ENCODE results near the gene MAP2K5. TPM values are rescaled to one million over a fixed set of nuclear protein-coding genes. Genes with fewer than 3 reads are reported as not detected.

The MAP2K5 gene
- total and polyA plus RNA-seq, 4 donors = 3.8 to 6.4 (median 5.6) TPM

- no peak overlapping the region for H3K9ac ChIP-seq (ENCODE audit: low read depth in 1 of 2, low read length in 2 of 2)
- H3K4me3 ChIP-seq (ENCODE audit: low read depth in 1 of 3, low read length in 3 of 3) = peak overlapping the region in 1 of 3 donors; percentile 26
- WGBS = 5% methylated on average over 40 of the region's 40 CpGs
- peaks cover 17 to 62% (median 33%) of the 10 kb centered on the region in 4 donors for H3K4me1 ChIP-seq (ENCODE audit: control insufficient read depth in 4 of 4, insufficient read depth in 4 of 4, low read length in 3 of 4)
- H3K27ac ChIP-seq (ENCODE audit: low read depth in 1 of 2, low read length in 2 of 2) = no peak overlapping the region
- no peaks in the 10 kb centered on the region for H3K36me3 ChIP-seq (ENCODE audit: control insufficient read depth in 4 of 4, insufficient read depth in 3 of 4, low read depth in 1 of 4, low read length in 3 of 4)
- peaks cover 0 to 3% (median 0%) of the 10 kb centered on the region in 4 donors for H3K9me3 ChIP-seq (ENCODE audit: control insufficient read depth in 4 of 4, low read length in 3 of 4)
- no peak for TF ChIP-seq RXRA (IDR thresholded peaks at IDR 0.05)
- no peak for TF ChIP-seq HNF4A (conservative IDR thresholded peaks at IDR 0.05)
- DNase-seq (ENCODE audit: low spot score) = no peak
- H3K27me3 ChIP-seq (ENCODE audit: control insufficient read depth in 4 of 4, insufficient read depth in 4 of 4, low read length in 3 of 4) = peaks cover 9 to 31% (median 20%) of the 10 kb centered on the region in 4 donors
Observed at GRCh38 chr15:67828278-67828968, 285.9 kb downstream of the MAP2K5 start.

DNA sequence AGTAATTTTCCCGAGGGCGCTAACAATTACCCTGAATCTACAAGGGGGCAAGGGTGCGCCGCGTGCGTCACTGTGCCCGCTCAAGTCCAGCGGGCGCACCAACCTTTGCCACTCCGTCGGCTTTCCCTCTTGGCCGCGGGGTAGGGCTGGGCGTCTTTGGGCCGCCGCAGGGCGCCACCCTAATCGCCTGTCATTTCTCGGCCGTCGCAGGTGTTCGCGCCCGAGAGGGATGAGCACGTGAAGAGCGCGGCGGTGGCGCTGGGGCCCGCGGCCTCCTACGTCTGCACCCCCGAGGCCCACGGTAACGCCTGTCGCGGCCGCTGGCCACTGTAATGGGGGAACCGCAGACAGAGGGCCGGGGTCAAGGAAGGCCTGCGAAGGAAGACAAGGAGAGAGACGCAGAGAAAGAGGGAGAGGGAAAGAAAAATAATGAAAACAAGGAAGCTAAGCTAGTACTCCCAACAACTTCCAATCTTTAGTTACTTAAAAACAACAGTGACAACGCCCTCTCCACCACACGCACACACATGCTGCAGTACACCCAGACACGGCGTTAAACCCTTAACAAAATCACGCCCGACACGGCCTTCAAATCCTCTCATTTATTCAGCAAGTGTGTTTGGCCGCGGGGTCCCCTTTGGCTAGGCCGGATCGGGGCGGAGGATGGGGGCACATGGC, 286.6 kb downstream of the MAP2K5 start:
- Histone ChIP-seq H3K36me3 (ENCODE audit: control insufficient read depth in 4 of 4, insufficient read depth in 3 of 4, low read depth in 1 of 4, low read length in 3 of 4) (no peaks in the 10 kb centered on the region), H3K4me3 (ENCODE audit: low read depth in 1 of 3, low read length in 3 of 3) (peak overlapping the region in 1 of 3 donors; percentile 26), H3K27ac (ENCODE audit: low read depth in 1 of 2, low read length in 2 of 2) (no peak overlapping the region), H3K9ac (ENCODE audit: low read depth in 1 of 2, low read length in 2 of 2) (no peak overlapping the region), H3K4me1 (ENCODE audit: control insufficient read depth in 4 of 4, insufficient read depth in 4 of 4, low read length in 3 of 4) (peaks cover 22 to 63% (median 40%) of the 10 kb centered on the region in 4 donors), H3K27me3 (ENCODE audit: control insufficient read depth in 4 of 4, insufficient read depth in 4 of 4, low read length in 3 of 4) (peaks cover 6 to 28% (median 20%) of the 10 kb centered on the region in 4 donors), H3K9me3 (ENCODE audit: control insufficient read depth in 4 of 4, low read length in 3 of 4) (peaks cover 0 to 3% (median 0%) of the 10 kb centered on the region in 4 donors)
- 7% methylated on average over 54 of the region's 54 CpGs for WGBS
- no peak for DNase-seq (ENCODE audit: low spot score)
- TF ChIP-seq SP1 (IDR thresholded peaks at IDR 0.05) = no peak
- TF ChIP-seq GABPA (IDR thresholded peaks at IDR 0.05 in 1 of 2, conservative IDR thresholded peaks at IDR 0.05 in 1 of 2) = no peak
- TF ChIP-seq YY1 (IDR thresholded peaks at IDR 0.05) = no peak
- no peak for TF ChIP-seq RAD21 (IDR thresholded peaks at IDR 0.05)
- TF ChIP-seq, protein P1, sequence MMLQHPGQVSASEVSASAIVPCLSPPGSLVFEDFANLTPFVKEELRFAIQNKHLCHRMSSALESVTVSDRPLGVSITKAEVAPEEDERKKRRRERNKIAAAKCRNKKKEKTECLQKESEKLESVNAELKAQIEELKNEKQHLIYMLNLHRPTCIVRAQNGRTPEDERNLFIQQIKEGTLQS (IDR thresholded peaks at IDR 0.05) = no peak
- no peak for TF ChIP-seq RXRA (IDR thresholded peaks at IDR 0.05)
- no peak for TF ChIP-seq CTCF (IDR thresholded peaks at IDR 0.05; ENCODE audit: low read depth, low read length, missing input control)

GRCh38 chr15:67829647-67830504, 287.4 kb downstream of the MAP2K5 start:
- no peak for DNase-seq (ENCODE audit: low spot score)
- no peak overlapping the region for H3K4me3 ChIP-seq (ENCODE audit: low read depth in 1 of 3, low read length in 3 of 3)
- no peak overlapping the region for H3K27ac ChIP-seq (ENCODE audit: low read depth in 1 of 2, low read length in 2 of 2)
- peaks cover 0 to 3% (median 0%) of the 10 kb centered on the region in 4 donors for H3K9me3 ChIP-seq (ENCODE audit: control insufficient read depth in 4 of 4, low read length in 3 of 4)
- 11% methylated on average over 68 of the region's 68 CpGs for WGBS
- no peaks in the 10 kb centered on the region for H3K36me3 ChIP-seq (ENCODE audit: control insufficient read depth in 4 of 4, insufficient read depth in 3 of 4, low read depth in 1 of 4, low read length in 3 of 4)
- peaks cover 25 to 66% (median 44%) of the 10 kb centered on the region in 4 donors for H3K4me1 ChIP-seq (ENCODE audit: control insufficient read depth in 4 of 4, insufficient read depth in 4 of 4, low read length in 3 of 4)
- no peak overlapping the region for H3K9ac ChIP-seq (ENCODE audit: low read depth in 1 of 2, low read length in 2 of 2)
- peaks cover 3 to 20% (median 14%) of the 10 kb centered on the region in 4 donors for H3K27me3 ChIP-seq (ENCODE audit: control insufficient read depth in 4 of 4, insufficient read depth in 4 of 4, low read length in 3 of 4)
- no peak for TF ChIP-seq HNF4A (conservative IDR thresholded peaks at IDR 0.05)
- no peak for TF ChIP-seq RAD21 (IDR thresholded peaks at IDR 0.05)
- no peak for TF ChIP-seq RXRA (IDR thresholded peaks at IDR 0.05)
- TF ChIP-seq EGR1 (IDR thresholded peaks at IDR 0.05; ENCODE audit: low read depth in 2 of 2) = no peak
- TF ChIP-seq FOXA1 (IDR thresholded peaks at IDR 0.05) = no peak
- TF ChIP-seq YY1 (IDR thresholded peaks at IDR 0.05) = no peak
- no peak for TF ChIP-seq TAF1 (conservative IDR thresholded peaks at IDR 0.05)
- no peak for TF ChIP-seq GABPA (IDR thresholded peaks at IDR 0.05 in 1 of 2, conservative IDR thresholded peaks at IDR 0.05 in 1 of 2)
- no peak for TF ChIP-seq CTCF (IDR thresholded peaks at IDR 0.05; ENCODE audit: low read depth, low read length, missing input control)
- no peak for TF ChIP-seq NR2F2 (IDR thresholded peaks at IDR 0.05)
- TF ChIP-seq, protein P1 (IDR thresholded peaks at IDR 0.05) = no peak
- TF ChIP-seq FOXA2 (IDR thresholded peaks at IDR 0.05) = no peak
- TF ChIP-seq, protein P2, sequence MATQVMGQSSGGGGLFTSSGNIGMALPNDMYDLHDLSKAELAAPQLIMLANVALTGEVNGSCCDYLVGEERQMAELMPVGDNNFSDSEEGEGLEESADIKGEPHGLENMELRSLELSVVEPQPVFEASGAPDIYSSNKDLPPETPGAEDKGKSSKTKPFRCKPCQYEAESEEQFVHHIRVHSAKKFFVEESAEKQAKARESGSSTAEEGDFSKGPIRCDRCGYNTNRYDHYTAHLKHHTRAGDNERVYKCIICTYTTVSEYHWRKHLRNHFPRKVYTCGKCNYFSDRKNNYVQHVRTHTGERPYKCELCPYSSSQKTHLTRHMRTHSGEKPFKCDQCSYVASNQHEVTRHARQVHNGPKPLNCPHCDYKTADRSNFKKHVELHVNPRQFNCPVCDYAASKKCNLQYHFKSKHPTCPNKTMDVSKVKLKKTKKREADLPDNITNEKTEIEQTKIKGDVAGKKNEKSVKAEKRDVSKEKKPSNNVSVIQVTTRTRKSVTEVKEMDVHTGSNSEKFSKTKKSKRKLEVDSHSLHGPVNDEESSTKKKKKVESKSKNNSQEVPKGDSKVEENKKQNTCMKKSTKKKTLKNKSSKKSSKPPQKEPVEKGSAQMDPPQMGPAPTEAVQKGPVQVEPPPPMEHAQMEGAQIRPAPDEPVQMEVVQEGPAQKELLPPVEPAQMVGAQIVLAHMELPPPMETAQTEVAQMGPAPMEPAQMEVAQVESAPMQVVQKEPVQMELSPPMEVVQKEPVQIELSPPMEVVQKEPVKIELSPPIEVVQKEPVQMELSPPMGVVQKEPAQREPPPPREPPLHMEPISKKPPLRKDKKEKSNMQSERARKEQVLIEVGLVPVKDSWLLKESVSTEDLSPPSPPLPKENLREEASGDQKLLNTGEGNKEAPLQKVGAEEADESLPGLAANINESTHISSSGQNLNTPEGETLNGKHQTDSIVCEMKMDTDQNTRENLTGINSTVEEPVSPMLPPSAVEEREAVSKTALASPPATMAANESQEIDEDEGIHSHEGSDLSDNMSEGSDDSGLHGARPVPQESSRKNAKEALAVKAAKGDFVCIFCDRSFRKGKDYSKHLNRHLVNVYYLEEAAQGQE (IDR thresholded peaks at IDR 0.05) = no peak
- no peak for TF ChIP-seq SP1 (IDR thresholded peaks at IDR 0.05)

Data from liver (tissue), 9 donors.